ENCODE results near the gene MYO5B.

Gene MYO5B

DNA sequence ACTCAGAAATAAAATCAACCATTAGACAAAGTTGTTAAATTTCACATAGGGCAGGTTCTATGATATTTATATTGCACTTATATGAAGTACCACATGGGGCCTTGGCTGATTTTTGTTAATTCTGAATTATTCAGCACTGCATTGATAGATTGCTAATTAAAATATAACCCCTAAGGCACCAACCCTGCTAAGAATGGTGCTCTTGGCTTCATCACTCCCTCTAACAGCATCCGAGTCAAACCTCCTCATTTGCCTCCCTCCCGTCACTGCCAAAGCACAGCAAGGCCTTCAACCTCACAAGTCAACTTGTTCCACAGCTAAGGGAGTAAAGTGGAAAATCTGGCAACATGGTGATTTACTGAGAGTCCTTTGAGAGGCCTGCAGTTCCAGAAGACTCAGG, 27.0 kb downstream of the MYO5B start:
- no peak overlapping the region for H3K4me3 ChIP-seq (ENCODE audit: low read depth, low read length)
- no peaks in the 10 kb centered on the region for H3K36me3 ChIP-seq (ENCODE audit: control insufficient read depth, insufficient read depth, low read length)
- no peaks in the 10 kb centered on the region for H3K9me3 ChIP-seq (ENCODE audit: control insufficient read depth, insufficient read depth, low read depth, low read length)
- no peak overlapping the region for H3K27ac ChIP-seq (ENCODE audit: low read depth, low read length)
- H3K9ac ChIP-seq (ENCODE audit: low read length): no peak overlapping the region
- no peaks in the 10 kb centered on the region for H3K27me3 ChIP-seq (ENCODE audit: control insufficient read depth, insufficient read depth, low read length)
- H3K4me1 ChIP-seq (ENCODE audit: control insufficient read depth, insufficient read depth, low read length): peaks cover 8% of the 10 kb centered on the region

DNA sequence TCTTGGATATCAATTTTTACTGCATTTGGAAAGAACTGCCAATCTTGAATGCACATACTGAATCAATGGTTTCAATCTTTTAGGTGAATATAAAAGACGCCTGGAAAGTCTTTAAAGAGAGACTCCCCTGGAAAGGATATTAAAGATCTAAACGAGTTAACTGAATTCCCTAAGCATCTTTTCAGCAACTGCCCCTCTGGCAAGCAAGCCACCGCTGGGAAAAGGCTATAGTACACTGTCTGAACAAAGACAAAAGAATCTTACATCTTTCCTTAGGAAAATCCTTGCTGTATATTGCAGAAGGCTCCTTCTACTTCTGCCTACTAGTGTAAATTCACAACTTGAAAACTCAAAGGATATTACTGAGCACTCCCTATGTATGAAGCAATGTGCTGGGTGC, 28.0 kb downstream of the MYO5B start:
- Histone ChIP-seq H3K9ac (ENCODE audit: low read length) (no peak overlapping the region), H3K4me3 (ENCODE audit: low read depth, low read length) (no peak overlapping the region), H3K9me3 (ENCODE audit: control insufficient read depth, insufficient read depth, low read depth, low read length) (no peaks in the 10 kb centered on the region), H3K4me1 (ENCODE audit: control insufficient read depth, insufficient read depth, low read length) (peaks cover 12% of the 10 kb centered on the region), H3K27me3 (ENCODE audit: control insufficient read depth, insufficient read depth, low read length) (no peaks in the 10 kb centered on the region), H3K27ac (ENCODE audit: low read depth, low read length) (no peak overlapping the region), H3K36me3 (ENCODE audit: control insufficient read depth, insufficient read depth, low read length) (no peaks in the 10 kb centered on the region)

DNA sequence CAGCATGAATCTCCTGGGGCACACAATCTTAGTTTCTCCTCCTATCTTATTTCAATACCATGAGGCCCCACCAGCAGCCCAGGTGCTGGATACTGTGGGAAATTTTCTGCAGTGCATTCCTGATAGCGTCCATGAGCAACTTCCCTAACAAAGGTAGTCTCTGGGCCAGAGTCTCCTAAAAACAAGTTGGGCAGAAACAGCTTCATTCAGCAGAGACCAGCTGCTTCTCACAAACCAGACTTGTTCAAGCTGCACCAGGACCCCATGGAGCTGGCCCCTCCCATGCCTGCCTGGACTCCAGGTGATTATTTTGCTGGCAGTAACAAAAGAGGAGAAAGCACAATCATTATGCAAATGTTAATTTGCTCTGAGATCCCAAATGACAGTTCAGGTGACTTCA, 31.4 kb downstream of the MYO5B start:
- no peak overlapping the region for H3K9ac ChIP-seq (ENCODE audit: low read length)

DNA sequence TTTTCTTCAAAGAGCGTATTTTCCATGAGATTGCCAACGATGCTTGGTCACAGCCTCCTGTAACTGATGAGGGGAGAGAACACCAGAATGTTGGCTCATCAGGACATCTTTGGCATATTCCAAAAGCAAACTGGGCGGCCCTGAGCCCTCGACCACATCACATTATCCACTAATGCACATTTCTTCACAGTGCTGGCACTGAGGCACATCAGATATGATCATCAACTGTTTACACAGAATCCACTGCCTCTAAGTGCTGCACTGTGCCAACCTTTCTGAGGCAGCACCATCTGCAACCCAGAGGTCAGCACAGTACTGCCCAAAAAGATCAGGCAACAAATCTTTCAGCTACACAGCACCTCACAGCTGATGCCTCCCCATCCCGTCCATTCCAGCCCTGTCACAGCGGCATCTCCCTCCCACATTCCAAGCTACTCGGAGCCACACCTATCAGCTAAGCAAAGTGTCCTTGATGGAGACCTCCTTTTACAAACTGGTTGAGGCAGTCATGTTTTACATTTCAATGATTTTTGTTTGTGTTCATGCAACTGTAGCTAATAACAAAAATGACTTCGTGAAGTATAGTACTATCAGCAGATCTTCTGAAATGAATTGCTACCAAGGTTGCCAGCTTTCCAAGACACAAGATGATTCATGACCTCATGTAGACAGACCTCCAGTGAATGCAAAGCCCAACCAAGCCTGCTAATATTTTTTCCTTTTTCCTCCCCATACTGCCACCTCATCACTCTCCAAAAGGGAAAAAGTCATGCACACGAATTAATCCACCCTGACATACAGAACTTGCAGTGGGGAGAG, 32.3 kb downstream of the MYO5B start:
- Histone ChIP-seq H3K27ac (ENCODE audit: low read depth, low read length) (no peak overlapping the region), H3K9me3 (ENCODE audit: control insufficient read depth, insufficient read depth, low read depth, low read length) (no peaks in the 10 kb centered on the region), H3K4me3 (ENCODE audit: low read depth, low read length) (no peak overlapping the region), H3K4me1 (ENCODE audit: control insufficient read depth, insufficient read depth, low read length) (peaks cover 25% of the 10 kb centered on the region), H3K9ac (ENCODE audit: low read length) (no peak overlapping the region), H3K36me3 (ENCODE audit: control insufficient read depth, insufficient read depth, low read length) (no peaks in the 10 kb centered on the region), H3K27me3 (ENCODE audit: control insufficient read depth, insufficient read depth, low read length) (no peaks in the 10 kb centered on the region)

More for the DNA sequence above, 31.4 kb downstream of the MYO5B start:
- Histone ChIP-seq H3K4me1 (ENCODE audit: control insufficient read depth, insufficient read depth, low read length) (peaks cover 24% of the 10 kb centered on the region), H3K27me3 (ENCODE audit: control insufficient read depth, insufficient read depth, low read length) (no peaks in the 10 kb centered on the region), H3K4me3 (ENCODE audit: low read depth, low read length) (no peak overlapping the region), H3K36me3 (ENCODE audit: control insufficient read depth, insufficient read depth, low read length) (no peaks in the 10 kb centered on the region), H3K9me3 (ENCODE audit: control insufficient read depth, insufficient read depth, low read depth, low read length) (no peaks in the 10 kb centered on the region), H3K27ac (ENCODE audit: low read depth, low read length) (no peak overlapping the region)

DNA sequence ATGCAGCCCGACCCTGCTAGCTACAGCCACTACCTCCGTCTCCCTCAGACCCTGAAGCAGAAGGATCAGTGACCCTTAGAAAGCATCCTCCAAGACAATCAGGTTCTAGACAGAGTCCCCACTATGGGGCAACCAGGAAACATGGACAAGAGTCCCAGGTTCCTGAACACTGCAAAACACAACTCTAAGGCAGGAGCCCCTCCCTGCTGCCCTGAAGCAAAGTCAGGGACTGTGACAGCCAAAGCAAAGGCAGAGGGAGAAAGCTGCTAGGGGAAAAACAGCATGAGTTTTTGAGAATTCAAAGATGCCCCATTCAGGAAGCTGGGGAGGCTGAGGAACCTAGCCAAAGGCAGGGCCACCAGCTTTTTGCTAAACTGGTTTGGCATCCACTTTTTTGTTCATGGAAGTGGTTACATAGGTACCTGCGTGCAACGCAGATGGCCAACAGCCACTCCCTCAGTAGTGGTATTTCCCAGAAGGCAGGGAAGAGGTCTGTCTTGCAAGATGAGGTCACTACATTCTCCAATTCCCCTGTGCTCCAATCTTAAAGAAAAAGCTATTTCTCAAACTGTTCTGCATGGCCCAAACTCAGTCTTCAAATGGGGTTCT, 33.2 kb downstream of the MYO5B start:
- Histone ChIP-seq H3K36me3 (ENCODE audit: control insufficient read depth, insufficient read depth, low read length) (no peaks in the 10 kb centered on the region), H3K9ac (ENCODE audit: low read length) (no peak overlapping the region), H3K27ac (ENCODE audit: low read depth, low read length) (no peak overlapping the region), H3K9me3 (ENCODE audit: control insufficient read depth, insufficient read depth, low read depth, low read length) (no peaks in the 10 kb centered on the region), H3K4me3 (ENCODE audit: low read depth, low read length) (no peak overlapping the region), H3K27me3 (ENCODE audit: control insufficient read depth, insufficient read depth, low read length) (no peaks in the 10 kb centered on the region), H3K4me1 (ENCODE audit: control insufficient read depth, insufficient read depth, low read length) (peaks cover 25% of the 10 kb centered on the region)

DNA sequence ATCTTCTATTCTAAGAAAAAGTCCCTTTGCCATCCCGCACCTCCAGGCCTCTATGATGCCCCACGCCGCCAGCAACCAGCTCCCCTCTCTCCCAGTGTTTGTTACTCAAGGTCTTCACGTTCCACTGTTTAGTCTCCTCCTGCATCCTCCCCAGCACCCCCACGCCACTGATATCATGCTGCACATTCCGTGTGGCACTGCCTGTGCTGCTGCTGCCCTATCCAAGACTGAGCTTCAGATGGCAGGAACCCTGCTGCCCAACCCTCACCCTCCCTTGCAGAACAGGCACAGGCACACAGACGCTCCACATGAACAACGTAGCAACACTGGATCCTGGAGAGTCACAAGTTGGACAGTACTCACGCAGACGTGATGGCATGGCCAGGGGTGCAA, 35.3 kb downstream of the MYO5B start:
- H3K4me3 ChIP-seq (ENCODE audit: low read depth, low read length): no peak overlapping the region
- no peaks in the 10 kb centered on the region for H3K9me3 ChIP-seq (ENCODE audit: control insufficient read depth, insufficient read depth, low read depth, low read length)
- H3K9ac ChIP-seq (ENCODE audit: low read length): no peak overlapping the region
- H3K36me3 ChIP-seq (ENCODE audit: control insufficient read depth, insufficient read depth, low read length): no peaks in the 10 kb centered on the region
- no peak overlapping the region for H3K27ac ChIP-seq (ENCODE audit: low read depth, low read length)
- H3K4me1 ChIP-seq (ENCODE audit: control insufficient read depth, insufficient read depth, low read length): peaks cover 25% of the 10 kb centered on the region
- H3K27me3 ChIP-seq (ENCODE audit: control insufficient read depth, insufficient read depth, low read length): no peaks in the 10 kb centered on the region

DNA sequence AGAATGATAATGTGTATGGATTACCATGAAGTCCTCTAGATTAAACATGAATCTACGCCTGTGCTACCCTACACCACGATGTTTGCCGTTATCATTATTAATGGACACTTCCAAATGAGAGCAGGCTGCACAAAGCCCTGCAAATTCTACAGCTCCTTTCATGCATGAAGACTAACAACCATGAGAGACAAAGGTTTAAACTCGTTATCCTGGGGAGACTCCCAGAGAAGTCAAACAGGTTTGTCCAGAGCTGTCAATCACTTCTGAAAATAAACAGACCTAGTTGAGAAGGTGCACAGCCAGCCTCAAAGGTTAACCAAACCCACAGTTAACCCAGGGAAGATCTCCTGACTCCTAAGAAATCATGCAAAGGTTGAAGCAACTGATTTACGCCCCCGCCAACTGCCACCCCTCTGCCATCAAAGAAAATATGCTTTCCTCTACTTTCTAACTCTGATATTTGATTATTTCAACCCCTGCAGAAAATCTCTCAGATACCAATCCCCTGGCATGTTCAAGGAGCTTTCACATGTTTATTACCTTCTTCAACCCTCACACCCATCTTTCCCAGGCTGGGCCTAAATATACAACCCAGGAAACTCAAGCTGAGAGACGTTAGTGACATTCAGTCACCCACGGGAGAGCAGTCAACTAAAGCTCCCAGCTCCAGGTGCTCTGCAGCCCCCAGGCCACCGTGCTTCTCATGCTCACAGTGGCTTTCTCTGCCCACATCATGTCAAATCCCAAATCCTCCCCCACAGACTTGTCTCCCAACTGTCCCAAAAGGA, 35.9 kb downstream of the MYO5B start:
- no peak overlapping the region for H3K4me3 ChIP-seq (ENCODE audit: low read depth, low read length)
- no peaks in the 10 kb centered on the region for H3K27me3 ChIP-seq (ENCODE audit: control insufficient read depth, insufficient read depth, low read length)
- no peaks in the 10 kb centered on the region for H3K36me3 ChIP-seq (ENCODE audit: control insufficient read depth, insufficient read depth, low read length)
- peaks cover 25% of the 10 kb centered on the region for H3K4me1 ChIP-seq (ENCODE audit: control insufficient read depth, insufficient read depth, low read length)
- no peaks in the 10 kb centered on the region for H3K9me3 ChIP-seq (ENCODE audit: control insufficient read depth, insufficient read depth, low read depth, low read length)
- no peak overlapping the region for H3K9ac ChIP-seq (ENCODE audit: low read length)
- no peak overlapping the region for H3K27ac ChIP-seq (ENCODE audit: low read depth, low read length)

DNA sequence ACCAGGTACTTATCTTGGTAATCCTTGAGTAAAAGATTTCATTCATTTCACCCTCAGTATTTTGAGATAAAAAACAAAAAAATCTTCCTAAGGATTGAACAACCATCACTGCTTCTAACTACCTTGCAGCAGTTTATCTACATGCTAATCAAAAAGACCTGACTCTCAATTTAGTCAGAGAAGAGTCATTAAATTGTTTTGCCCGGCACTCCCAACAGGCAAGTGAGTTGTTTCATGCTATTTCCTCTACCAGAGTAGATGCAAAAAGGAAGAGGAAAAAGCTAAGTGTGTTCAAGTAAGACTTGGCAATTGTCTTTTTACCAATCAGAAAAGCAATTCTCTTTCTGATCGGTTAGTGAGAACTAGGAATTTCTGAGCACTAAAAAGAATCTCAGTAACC, 39.5 kb downstream of the MYO5B start:
- H3K9ac ChIP-seq (ENCODE audit: low read length): no peak overlapping the region
- H3K4me3 ChIP-seq (ENCODE audit: low read depth, low read length): no peak overlapping the region
- H3K27me3 ChIP-seq (ENCODE audit: control insufficient read depth, insufficient read depth, low read length): no peaks in the 10 kb centered on the region
- H3K27ac ChIP-seq (ENCODE audit: low read depth, low read length): no peak overlapping the region
- no peaks in the 10 kb centered on the region for H3K36me3 ChIP-seq (ENCODE audit: control insufficient read depth, insufficient read depth, low read length)
- peaks cover 13% of the 10 kb centered on the region; the same call in 1 of the 2 replicates for H3K4me1 ChIP-seq (ENCODE audit: control insufficient read depth, insufficient read depth, low read length)
- no peaks in the 10 kb centered on the region for H3K9me3 ChIP-seq (ENCODE audit: control insufficient read depth, insufficient read depth, low read depth, low read length)

DNA sequence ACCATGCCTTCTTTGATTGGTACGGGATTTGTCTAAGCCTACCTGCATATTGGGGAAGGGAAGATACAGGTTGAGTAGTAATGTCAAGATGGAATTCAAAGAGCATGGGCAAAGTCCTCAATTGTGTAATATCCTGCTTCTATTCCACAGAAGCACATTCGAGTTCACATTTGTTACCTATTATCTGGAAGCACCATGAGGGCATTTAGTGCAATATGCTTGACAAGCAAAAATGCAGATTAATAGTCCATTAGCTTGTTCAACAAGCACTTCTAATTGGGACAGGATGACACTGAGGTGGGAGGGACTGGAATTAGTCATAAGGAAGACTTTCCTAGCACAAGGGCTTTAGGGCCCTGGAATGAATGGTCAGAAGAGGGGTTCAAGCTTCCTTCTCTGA, 40.5 kb downstream of the MYO5B start:
- Histone ChIP-seq H3K36me3 (ENCODE audit: control insufficient read depth, insufficient read depth, low read length) (no peaks in the 10 kb centered on the region), H3K27ac (ENCODE audit: low read depth, low read length) (no peak overlapping the region), H3K4me3 (ENCODE audit: low read depth, low read length) (no peak overlapping the region), H3K9ac (ENCODE audit: low read length) (no peak overlapping the region), H3K9me3 (ENCODE audit: control insufficient read depth, insufficient read depth, low read depth, low read length) (no peaks in the 10 kb centered on the region), H3K27me3 (ENCODE audit: control insufficient read depth, insufficient read depth, low read length) (no peaks in the 10 kb centered on the region), H3K4me1 (ENCODE audit: control insufficient read depth, insufficient read depth, low read length) (peaks cover 10% of the 10 kb centered on the region; the same call in 1 of the 2 replicates)

DNA sequence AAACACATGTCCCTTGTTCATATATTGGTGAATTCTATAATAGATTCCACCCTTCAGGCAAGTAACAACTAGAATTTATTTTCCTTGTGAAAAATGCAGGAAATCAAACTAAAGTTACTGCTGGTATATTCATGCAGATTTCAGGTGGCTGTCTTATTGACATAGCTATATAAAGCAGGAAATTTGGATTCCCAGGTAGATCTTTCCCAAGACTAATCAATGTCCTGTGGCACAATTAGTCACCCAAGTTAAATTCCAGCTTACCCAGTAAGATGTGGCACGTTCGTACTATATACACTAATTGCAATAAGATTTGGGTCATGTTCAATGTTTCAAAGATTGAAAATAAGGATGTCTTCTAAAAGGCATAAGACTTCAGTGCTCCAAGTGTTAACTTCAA, 42.0 kb downstream of the MYO5B start:
- no peak overlapping the region for H3K27ac ChIP-seq (ENCODE audit: low read depth, low read length)
- H3K9ac ChIP-seq (ENCODE audit: low read length): no peak overlapping the region
- H3K9me3 ChIP-seq (ENCODE audit: control insufficient read depth, insufficient read depth, low read depth, low read length): no peaks in the 10 kb centered on the region
- H3K4me1 ChIP-seq (ENCODE audit: control insufficient read depth, insufficient read depth, low read length): no peaks in the 10 kb centered on the region
- H3K36me3 ChIP-seq (ENCODE audit: control insufficient read depth, insufficient read depth, low read length): no peaks in the 10 kb centered on the region
- no peak overlapping the region for H3K4me3 ChIP-seq (ENCODE audit: low read depth, low read length)
- H3K27me3 ChIP-seq (ENCODE audit: control insufficient read depth, insufficient read depth, low read length): no peaks in the 10 kb centered on the region

DNA sequence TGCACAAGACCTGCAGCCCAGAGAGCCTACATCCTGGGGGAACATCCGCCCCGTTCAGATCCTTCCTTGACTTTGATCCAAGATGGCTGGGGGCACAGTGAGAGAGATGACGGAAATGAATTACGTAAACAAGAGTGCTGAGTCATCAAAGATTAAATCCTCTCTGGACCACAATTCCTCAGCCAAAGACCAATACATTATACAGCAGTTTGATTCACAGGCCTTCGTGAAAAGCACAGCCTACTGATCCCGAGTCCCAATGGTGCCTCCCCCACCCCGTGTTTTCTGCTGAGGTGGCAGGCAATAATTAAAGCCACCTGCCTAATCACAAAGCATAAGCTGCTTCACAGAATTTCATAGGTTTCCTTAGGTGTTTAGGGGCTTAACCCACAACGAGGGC, 43.0 kb downstream of the MYO5B start:
- Histone ChIP-seq H3K27me3 (ENCODE audit: control insufficient read depth, insufficient read depth, low read length) (no peaks in the 10 kb centered on the region), H3K36me3 (ENCODE audit: control insufficient read depth, insufficient read depth, low read length) (no peaks in the 10 kb centered on the region), H3K9me3 (ENCODE audit: control insufficient read depth, insufficient read depth, low read depth, low read length) (no peaks in the 10 kb centered on the region), H3K9ac (ENCODE audit: low read length) (no peak overlapping the region), H3K4me1 (ENCODE audit: control insufficient read depth, insufficient read depth, low read length) (no peaks in the 10 kb centered on the region), H3K4me3 (ENCODE audit: low read depth, low read length) (no peak overlapping the region), H3K27ac (ENCODE audit: low read depth, low read length) (no peak overlapping the region)

All from HUES6 (cell line).